HG02642 (cell line): ENCODE results near the gene PRICKLE3.
A peak's percentile ranks its signal among the peaks of the same experiment; 100 is the strongest.
"Not testable (repeated sequence)": the region's sequence is repeated elsewhere in the genome, so short reads cannot be mapped to it uniquely, and the experiment has no call there.

ENCODE experiments used
- ATAC-seq: cut with Tn5 transposase; IDR thresholded peaks from one replicate; pipeline ENCODE4 v1.9.1; 2021; ENCODE audit warnings: mild to moderate bottlenecking; ENCODE audit not compliant: unreplicated experiment, poor library complexity

Gene PRICKLE3

DNA sequence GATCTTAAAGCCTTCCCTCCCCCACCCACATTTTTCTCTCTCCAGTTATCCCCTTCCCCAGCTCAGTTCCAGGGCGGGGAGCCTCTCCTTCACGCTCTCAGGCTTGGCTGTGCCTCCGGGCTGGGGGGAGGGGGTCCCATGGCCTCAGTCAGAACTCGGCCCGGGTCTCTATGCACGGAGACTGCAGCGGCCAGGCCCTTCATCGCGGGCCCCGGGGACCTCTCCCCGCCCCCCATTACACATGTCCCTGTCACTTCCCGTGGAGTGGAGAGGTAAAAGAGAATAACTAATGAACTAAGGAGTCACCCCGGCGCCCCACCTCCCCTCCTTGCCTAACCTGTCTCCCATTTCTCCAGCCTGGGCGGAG lies 838 bp upstream of the PRICKLE3 start:
- no peak for ATAC-seq

DNA sequence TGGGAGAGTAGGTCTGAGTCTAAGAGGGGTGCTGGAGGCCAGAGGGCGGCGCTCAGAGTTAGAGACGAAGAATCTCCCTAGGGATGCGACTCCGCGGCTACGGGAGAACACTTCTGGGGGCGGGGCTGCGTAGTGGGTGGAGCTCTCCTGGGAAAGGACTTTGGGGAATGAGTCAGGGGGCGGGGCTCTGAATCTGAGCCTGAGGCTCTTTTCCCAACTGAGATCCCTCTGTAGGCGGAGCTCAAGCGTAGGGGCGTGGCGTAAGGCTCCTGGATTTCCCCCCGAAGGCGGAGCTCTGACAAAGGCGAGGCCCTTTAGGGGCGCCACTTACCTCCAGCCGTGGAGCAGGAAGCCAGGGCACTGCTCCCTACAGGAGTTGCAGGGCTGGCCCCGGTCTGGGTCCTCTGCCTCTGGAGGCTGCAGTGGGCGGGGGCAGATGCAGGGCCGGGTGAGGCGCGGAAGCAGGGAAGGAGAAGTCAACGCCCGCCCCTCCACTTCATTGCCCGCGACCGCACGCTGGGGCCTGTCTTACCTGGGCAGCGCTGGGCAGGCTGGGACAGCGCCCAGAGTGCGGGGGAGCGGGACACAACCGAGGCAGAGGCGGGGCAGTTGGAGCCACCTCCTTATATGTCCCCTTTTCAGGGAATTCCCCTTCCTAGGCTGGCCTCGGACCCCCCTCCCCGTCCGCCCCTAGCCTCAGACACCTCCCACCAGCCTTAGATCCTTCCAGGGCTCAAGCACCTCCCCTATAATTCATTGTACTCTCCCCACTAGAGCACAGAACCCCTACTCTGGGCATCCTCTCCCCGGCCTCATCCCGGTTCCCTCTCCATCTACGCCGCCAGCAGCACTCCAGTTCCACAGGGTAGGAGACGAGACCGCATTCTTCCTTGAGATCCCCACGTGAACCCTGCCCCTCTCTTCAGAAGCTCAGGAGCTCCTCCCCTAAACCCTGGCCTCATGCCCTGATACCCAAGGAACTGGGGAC lies 1.6 kb downstream of the PRICKLE3 start:
- ATAC-seq = peak; percentile 46

DNA sequence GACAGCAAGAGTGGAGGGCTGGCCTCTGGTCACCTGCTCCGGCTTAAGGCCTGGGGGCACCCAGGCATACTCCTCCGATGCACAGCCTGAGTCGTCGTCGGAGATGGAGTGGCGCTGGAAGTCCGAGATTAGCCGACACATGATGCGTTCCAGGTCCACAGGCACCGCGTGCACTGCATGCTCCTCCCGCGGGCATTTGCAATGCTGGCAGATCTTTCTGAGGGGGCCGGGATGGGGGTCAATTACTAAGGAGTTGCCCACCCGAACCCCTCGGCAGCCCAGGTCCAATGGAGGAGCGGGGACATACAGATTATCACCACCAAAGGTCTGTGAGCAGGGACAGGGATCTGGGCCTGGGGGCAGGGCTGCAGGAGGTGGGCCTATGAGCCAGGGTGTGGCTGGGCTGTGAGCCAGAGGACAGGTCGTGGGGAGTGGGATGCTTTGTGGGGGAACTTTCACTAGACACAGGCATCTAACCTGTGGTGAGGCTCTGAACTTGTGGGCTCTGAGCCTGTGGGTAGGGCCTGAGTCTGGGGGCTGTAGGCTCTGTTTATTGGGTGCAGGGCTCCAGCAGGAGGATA lies 2.4 kb downstream of the PRICKLE3 start:
- ATAC-seq = no peak

DNA sequence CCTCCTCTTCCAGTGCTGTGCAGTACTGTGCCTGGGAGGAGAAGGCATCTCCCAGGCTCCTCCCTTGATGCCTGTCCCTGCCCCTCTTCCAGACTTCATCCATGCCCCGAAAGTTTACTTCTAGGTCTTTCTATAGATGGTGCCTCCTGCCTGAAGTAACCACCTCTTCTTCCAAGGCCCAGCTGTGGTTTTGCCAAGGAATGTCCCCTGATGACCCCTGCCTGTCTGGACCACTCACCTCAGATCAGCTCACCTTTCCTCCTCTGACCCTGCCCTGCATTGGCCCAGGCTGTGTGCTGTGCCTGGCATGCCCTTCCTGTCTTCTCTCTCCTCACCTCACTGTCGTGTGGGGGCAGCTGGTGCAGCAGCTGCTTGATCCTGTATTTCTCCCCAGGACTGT lies 6.8 kb downstream of the PRICKLE3 start:
- no peak for ATAC-seq

DNA sequence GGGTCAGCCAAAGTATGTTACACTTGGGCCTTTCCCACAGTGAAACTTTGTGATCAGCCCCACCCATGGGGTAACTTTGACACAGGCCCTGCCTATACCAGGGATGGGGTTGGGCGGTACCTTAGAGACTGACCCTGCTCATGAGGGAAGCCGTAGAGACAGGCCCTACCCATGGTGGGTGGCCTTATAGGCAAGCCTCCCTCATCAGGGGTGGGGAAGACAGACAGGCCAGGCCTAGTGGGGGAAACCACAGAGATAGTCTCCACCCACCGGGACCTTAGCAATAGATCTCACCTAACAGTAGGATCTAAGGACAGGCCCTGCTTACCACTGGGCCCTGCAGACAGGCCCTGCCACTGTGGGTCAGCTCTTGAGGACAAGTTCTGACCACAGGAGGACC lies 7.6 kb downstream of the PRICKLE3 start:
- no peak for ATAC-seq

DNA sequence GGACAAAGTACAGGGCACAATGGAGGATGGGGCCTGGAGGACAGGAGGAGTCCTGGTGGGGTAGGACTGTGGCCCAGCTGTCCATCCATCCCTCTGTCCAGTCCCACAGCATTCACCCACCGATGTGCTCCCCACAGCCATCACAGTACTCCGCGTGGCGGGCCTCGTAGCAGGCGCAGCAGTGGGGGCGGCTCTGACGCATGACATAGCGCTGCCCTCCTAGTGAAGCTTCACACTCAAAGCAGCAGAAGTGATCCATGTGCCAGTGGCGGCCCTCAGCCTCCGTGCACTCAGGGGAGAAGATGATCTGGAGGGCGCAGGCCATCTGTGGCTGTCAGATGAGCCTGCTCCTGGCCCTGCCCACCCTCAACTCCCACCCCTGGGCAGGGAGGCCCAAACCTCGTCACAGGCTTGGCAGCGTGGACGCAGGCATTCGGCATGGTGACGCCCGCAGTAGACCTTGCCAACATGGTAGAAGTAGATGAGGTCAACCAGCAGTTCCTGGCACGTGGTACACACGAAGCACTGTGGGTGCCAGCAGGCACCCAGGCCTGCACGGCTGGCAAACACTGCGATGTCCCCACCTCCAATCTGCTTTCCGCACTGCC lies 8.2 kb downstream of the PRICKLE3 start:
- no peak for ATAC-seq

DNA sequence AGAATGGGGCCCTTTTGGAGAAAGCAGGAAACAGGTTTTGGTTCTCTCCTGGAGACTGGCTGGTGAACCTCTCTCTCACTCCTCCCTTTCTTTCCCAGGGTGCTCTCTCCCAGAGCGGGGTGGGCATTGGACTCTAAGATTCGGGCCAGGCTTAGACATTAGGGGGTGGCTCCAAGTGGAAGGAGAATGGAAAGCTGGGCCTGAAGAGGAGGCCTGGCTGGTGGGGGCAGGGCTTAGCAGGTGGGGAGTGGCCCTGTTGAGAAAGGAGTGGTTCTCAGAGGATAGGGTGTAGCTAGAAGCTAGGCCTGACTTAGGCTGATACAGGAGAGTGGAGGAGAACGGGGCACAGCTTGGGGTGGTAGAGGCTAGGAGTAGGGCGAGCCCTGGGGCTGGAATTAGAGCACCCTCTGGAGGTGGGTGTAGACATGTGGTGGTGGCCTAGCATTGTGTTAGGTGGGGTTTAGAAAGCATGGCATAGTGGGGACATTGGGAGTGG lies 8.8 kb downstream of the PRICKLE3 start:
- no peak for ATAC-seq

DNA sequence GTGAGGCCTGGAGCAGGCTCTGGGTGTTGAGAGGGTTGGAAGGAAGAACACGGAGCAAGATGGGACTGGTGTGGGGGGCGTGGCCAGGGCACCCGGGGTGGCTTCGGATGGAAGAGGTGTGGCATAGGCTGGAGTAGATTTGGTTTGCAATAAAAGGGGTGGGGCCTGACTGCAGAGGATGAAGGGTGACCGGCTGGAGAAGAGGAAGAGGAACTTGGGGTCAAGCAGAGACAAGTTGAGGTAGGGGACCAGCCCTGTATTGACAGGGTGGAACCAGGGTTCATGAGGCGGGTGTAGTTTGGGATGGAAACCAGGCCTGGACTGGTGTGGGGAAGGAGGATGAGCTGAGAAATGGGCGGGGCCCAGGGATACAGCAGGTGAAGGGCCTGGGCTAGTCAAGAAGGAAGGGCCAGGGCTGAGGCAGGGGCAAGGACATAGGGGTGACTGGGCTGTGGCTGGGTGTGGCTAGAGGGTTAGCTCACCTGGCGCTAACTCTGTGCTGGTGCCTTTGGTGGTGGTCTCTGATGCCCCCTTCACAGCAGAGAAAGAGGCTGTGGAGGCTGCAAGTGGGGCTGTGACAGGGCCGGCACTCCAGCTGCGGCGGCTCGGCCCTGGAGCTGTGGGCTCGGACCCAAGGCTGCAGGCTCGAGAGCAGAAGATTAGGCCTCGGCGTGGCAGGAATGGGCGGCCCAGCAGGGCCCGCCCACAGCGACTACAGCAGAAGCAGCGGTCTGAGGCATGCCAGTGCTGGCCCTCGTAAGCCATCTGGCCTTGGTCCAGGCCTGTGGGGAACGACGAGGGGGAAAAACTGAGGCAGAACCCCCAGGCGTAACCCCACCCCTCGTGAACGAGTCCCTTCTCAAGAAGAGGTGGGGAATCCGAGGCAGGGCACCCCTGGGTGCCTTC lies 9.5 kb downstream of the PRICKLE3 start:
- no peak for ATAC-seq

DNA sequence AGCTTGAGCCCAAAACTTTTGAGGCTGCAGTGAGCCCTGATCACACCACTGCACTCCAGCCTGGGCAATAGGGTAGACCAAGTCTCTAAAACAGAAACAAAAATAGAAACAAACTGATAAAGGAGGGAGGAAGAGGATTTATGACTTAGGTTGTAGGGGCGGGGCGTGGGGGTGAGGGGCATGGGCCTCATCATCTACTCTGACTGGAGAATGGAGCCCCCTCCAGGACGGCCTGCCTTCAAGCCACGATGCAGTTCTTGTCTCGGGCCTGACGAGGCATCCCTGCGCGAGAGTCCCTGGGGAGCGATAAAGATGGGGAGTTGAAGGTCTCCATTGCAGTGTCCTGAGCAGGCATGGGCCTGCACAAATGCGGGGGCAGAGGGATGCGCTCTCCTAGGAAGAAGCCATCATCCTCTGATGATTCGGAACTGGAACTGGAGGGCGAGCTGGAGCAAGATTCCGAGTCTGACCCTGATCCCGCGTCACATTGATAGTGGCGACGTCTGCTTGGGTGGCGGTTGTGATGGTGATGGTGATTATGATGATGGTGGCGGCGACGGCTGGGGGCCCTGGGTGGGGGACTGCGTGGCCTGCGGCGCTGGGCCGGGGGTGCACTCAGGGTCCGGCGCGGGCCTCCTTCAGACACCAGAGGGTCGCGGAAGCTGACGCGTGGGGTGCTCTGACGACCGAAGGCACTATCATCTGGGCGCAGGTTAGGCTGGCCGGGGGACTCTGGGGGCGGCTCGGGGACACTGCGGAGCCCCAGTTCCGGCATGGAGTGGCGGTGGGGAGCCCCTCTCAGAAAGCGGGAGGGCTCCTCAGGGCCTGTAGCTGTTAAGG lies 10.5 kb downstream of the PRICKLE3 start:
- no peak for ATAC-seq

DNA sequence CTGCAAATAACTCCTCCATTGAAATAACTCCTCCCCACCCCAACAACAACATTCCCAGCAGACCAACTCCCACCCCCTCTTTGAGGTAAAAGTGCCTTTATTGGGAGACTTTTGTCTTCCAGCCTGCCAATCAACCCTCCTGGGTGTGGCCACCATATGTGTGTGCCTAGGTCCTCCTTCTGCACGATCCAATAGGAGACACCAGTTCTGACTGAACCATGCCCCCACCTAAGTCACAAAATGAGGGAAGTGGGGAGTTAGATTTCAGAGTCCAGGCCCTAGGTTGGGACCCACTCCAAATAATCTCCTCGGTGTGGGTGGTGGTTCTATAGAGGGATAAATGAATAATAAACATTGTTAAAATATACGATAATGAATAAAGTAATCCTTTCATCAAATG lies 11.4 kb downstream of the PRICKLE3 start:
- ATAC-seq = no peak

DNA sequence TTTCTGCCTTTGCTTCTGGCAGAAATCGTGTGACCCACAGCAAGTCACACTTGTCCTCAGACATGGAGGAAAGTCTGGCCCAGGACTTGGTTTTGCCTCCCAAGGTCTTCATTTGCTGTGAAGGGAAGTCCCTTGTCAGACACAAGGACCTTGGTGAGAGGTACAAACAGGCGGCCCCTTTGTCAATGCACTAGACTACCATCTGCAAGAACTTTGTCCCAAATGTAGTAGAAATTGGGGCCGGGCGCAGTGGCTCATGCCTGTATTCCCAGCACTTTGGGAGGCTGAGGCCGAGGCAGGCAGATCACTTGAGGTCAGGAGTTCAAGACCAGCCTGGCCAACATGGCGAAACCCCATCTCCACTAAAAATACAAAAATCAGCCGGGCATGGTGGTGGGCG lies 12.6 kb downstream of the PRICKLE3 start:
- ATAC-seq = not testable (repeated sequence)

DNA sequence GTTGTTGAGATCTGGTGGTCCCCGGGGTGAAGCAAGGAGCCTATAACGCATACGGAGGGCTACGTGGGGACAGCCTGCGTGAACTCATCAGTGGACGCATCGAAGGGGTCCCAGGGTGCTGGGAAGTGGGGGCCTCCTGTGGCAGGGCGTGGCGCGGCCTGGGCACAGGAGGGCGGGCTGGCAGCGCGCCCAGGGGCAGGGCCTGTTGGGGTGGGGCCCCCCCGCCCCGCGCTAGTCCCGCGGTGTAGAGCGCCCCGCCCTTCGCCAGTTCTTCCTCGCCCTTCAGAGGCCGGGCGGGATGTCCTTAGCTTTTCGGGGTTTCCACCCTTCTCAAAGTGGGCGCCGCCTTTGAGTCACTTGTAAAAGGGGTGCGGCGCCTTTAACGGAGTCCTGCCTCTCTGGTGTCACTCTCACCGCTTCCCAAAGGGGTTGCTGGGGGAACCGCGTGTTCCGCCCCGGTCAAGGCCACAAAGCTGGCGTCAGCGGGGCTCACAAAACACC lies 13.8 kb downstream of the PRICKLE3 start:
- peak; percentile 70 for ATAC-seq

DNA sequence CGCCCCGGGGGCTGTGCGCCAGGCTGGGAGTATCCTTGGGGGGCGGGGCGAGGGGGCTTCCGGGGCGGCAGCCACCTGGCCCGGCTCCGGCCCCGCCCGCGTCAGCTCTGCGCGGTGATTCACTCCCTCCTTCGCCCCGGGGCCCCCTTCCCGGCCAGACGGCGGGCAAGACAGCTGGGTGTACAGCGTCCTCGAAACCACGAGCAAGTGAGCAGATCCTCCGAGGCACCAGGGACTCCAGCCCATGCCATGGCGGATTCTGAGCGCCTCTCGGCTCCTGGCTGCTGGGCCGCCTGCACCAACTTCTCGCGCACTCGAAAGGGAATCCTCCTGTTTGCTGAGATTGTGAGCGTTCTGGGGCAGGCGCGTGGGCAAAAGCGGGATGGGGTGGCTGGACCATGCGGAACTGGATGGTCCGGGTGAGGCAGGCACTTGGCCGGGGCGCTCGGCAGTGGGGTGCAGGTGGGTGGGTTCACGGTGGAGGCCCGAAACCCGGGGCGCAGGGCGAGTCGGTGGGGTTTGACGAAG lies 14.4 kb downstream of the PRICKLE3 start, which contains the start of gene PLP2:
Gene PLP2 (plus strand): TSS at position 147 of the 528 bp plus-strand sequence. CDS start 103 bp downstream, at position 250.
- ATAC-seq = peak; percentile 40

DNA sequence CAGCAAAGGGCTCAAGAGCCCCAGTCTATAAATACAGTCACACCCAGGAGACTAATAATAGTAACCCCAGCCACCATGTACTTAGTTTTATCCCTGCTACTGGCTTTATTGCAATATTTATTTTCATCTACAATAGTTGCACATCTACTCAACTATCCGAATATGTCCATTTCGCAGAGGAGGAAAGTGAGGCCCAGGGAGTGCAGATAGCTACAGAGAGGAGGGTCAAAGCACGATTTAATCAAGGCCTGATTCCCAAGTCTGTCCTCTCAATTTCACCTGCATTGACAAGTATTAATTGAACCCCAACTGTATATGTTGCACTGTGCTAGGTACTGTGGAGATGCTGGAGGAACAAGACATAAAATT lies 18.4 kb downstream of the PRICKLE3 start:
- ATAC-seq = no peak

DNA sequence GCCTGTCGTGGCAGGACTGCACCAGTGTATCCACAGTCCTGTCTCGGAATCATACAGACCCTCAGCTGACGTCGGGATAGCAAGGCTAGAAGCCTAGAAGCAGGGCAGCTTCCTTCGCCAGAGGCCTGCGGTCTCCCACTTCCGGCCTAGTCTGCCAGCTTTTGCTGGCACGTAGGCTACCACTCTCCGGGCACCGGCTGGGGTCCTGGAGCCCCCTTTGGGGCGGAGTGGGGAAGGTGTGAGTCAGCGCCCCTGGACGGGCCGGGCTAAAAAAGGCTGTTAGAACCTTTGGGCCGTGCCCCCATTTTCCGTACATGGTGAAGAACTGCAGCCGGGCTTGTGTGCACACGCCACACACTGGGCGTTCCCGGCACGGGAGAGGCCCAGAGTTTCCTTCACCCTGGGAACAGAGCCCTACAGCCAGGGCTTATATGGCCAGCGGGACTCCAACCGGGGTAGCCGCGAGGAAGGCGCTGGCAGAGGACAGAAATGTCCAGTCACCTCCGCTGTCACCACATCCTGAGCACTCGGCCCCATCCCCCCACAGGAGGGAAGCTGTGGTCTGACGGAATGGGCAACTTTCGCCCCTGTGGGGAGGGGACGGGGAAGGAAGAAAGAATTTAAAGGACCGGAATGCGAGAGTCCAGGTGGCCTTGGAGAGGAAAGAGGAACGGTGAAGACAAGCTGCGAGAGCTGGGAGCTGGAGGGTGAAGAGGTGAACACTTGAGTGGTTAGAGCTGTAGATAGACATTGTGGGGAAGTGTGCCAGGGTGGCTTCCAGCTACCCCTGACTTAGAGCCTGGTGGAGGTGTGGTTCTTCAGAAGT lies 19.0 kb downstream of the PRICKLE3 start:
- peak; percentile 28 for ATAC-seq

DNA sequence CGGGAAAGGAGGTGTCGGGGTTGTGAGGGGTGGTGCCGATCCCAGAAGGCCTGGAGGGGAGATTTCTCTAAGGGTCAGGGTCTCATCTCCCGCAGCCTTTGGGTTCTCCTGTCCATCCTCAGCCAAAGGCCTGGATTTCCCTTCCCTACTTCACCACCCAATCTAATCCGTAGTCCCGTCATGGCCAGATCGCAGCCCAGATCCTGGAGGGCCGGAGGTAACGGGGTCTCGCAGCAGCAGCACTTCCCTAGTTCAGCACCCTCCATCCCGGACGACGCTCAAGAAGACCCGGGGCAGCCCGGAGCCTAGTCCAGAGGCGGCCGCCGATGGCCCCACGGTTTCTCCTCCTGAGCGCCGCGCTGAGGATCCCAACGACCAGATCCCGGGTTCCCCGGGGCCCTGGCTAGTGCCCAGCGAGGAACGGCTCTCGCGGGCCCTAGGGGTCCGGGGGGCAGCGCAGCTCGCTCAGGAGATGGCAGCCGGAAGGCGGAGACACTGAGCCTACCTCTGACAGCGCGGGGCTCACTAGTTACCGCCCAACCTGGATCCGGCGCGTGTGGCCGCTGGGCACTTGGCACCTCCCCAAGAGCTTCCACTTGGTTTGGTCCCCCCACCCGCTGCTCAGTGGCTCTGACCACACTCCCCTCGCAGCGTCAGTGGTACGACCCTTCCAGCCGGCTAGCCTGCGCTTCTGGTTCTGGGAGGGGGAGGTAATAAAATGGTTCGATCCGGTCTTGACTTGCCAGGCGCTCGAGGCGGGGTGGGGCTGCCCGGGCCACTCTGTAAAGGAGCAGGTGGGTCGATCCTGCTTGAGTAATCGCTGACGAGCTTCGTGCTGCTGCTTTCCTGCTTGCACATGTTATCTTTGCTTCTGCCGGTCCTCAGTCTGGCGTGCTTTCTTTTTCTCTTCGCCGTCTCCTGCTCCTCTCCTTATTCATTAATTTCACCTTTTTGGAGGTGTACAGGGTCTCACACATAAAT lies 20.0 kb downstream of the PRICKLE3 start:
- ATAC-seq = peak; percentile 39
